Urinary bladder (tissue), 4 donors: ENCODE results near the gene XYLT2. TPM values are rescaled to one million over a fixed set of nuclear protein-coding genes. Genes with fewer than 3 reads are reported as not detected.
"Not testable (repeated sequence)": the region's sequence is repeated elsewhere in the genome, so short reads cannot be mapped to it uniquely, and the experiment has no call there.

ENCODE experiments used
- DNase-seq: peaks from one replicate; pipeline ENCODE4 v3.0.0-alpha.2; 2015; ENCODE audit errors: extremely low spot score
- H3K27ac ChIP-seq: one replicate; pipeline ENCODE4 v1.5.1; 2013; ENCODE audit warnings: low read depth, mild to moderate bottlenecking, moderate library complexity
- H3K36me3 ChIP-seq: one replicate; pipeline ENCODE4 v1.6.1; 2013; ENCODE audit warnings: mild to moderate bottlenecking, moderate library complexity; ENCODE audit not compliant: insufficient read depth
- H3K4me1 ChIP-seq: one replicate; pipeline ENCODE4 v1.6.1; 2013; ENCODE audit warnings: mild to moderate bottlenecking, moderate library complexity; ENCODE audit not compliant: insufficient read depth
- H3K4me3 ChIP-seq: one replicate; pipeline ENCODE4 v1.5.1; 2013; ENCODE audit warnings: low read depth, low read length
- WGBS: extraction: QIAGEN DNeasy Blood & Tissue Kit; methylation state at CpG from one replicate; pipeline ENCODE4 v1.1.7; 2013; 5-methylcytosine and 5-hydroxymethylcytosine counted together
- polyA plus RNA-seq: library from polyadenylated mRNA; stranded (reverse); fragments of 200-250 nt; gene quantifications from one replicate; pipeline ENCODE4 v1.2.3, GENCODE V29; 2013
- total RNA-seq: library from RNA; depleted of rRNA; stranded (reverse); fragments of >200 nt; gene quantifications from one replicate; pipeline ENCODE4 v1.2.3, GENCODE V29; 2014
- donor health status: healthy with polysubstance abuse.
- donor health status: healthy.

The XYLT2 gene
- total RNA-seq (17.6 TPM), polyA plus RNA-seq (27.8 TPM)

DNA sequence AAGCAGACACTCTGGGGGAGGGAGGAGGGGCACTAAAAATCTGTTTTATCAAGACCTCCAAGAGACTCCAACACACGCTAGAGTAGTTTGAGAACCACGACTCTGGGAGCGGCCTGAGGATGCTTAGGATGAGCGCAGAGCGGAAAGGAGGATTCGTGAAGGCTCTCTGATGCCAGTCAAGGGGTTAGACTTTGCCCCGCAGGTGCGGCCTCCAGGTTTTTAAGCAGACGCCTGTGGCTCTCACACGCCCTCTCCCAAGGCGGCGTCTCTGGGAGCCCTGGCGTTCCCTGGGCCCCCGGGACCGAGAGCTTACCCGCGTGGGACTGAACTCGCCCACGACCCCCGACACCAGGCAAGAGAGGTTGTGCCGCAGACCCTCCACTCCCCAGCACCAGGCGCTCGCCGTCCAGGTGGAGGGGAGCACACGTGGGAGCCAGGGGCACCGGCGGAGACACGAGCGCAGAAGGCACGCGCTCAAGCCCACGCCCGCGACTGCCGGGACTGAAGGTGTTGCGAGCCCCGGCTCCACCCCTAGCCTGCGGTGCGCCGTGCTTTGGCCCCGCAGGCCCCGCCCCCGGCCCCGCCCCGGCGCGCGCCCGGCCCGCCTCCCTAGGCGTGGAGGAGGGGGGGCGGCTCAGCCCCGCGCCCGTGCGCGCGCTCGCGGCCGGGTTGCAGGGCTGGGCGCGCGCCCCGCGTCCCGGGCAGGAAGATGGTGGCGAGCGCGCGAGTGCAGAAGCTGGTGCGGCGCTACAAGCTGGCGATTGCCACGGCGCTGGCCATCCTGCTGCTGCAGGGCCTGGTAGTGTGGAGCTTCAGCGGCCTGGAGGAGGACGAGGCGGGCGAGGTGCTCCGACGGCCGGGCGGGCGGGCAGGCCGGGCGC, at the start of gene XYLT2:
XYLT2 (plus strand) TSS at position 695 of the 881 bp plus-strand sequence; CDS start at position 710, 15 bp downstream.
- H3K36me3 ChIP-seq = no peaks in the 10 kb centered on the region
- peak within 1 kb of the TSS; percentile 26 for H3K27ac ChIP-seq
- WGBS = 2% methylated on average over 87 of the region's 87 CpGs
- no peaks in the 10 kb centered on the region for H3K4me1 ChIP-seq
- peak; percentile 49 for DNase-seq
- H3K4me3 ChIP-seq = peak within 1 kb of the TSS; percentile 95

DNA sequence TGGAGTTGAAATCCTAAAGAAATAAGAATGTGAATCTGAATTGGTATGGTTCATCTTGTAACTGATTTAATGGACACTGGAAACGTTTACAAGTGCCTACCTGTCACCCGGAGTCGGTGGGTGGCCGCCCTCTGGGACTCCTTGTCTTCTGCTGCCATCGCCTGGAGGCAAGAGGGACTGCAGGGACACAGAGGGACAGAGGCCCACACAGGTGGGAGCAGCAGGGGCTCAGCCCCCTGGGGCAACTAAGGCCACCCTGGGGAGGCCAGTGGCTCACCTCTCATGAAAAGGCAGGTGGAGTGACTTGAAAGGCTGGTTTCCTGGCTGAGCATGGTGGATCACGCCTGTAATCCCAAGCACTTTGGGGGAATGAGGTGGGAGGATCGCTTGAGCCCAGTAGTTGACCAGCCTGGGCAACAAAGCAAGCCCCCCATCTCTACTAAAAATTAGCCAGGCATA, 48.5 kb upstream of the XYLT2 start:
- no peaks in the 10 kb centered on the region for H3K4me1 ChIP-seq
- H3K27ac ChIP-seq = no peak overlapping the region
- 21% methylated on average over 7 of the region's 7 CpGs for WGBS
- DNase-seq = no peak
- H3K4me3 ChIP-seq = no peak overlapping the region
- no peaks in the 10 kb centered on the region for H3K36me3 ChIP-seq

DNA sequence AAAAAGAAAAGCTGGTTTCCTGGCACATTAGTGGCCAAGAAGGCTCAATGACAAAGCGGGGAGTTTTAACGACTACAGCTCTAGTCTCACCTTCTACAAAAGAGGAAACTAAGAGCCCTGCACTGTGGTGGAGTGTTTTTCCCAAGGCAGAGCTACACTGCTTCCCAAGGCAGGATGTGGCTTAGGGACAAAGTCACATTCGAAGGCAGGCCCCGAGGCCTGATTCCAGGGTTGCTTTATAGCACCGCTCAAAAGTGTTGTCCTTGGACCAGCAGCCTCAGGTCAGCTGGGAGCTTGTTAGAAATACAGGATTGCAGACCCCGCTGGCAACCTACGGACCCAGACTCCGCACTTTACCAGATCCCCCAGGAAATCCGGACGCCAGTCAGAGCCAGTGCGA, 47.9 kb upstream of the XYLT2 start:
- WGBS = 69% methylated on average over 11 of the region's 11 CpGs
- Histone ChIP-seq H3K27ac (no peak overlapping the region), H3K36me3 (no peaks in the 10 kb centered on the region), H3K4me1 (no peaks in the 10 kb centered on the region), H3K4me3 (no peak overlapping the region)
- DNase-seq = no peak

DNA sequence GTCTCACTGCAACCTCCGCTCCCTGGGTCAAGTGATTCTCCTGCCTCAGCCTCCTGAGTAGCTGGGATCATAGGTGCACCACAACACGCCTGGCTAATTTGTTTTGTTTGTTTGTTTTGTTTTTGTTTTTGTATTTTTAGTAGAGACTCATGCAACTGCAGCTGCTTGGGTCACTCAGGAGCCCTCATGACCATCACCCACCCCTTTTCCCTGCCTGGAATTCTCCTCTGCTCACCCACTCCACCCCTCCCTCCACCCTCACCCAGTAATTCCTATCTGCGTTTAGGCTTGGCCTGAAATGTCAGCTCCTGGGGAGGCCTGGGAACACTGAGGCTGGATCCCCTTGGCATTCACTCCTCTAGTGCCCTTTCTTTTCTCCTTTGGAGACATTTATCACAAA, 46.1 kb upstream of the XYLT2 start:
- WGBS = 77% methylated on average over 3 of the region's 3 CpGs
- DNase-seq = no peak

DNA sequence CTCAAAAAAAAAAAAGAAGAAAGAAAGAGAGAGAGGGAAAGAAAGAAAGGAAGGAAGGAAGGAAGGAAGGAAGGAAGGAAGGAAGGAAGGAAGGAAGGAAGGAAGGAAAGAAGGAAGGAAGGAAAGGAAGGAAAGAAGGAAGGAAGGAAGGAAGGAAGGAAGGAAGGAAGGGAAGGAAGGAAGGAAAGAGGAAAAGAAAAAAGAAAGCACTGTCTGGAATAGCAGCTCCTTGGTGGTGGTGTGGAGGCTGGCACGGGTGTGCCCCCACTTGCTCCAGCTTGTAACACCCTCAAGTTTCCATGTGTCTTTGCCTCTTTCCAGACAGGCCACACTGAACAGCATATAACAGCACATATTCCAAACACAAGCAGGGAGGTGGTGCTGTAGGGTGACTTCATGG, 45.1 kb upstream of the XYLT2 start:
- 74% methylated on average over 1 of the region's 1 CpG for WGBS
- not testable (repeated sequence) for DNase-seq

More for the DNA sequence above, 46.1 kb upstream of the XYLT2 start:
- Histone ChIP-seq H3K4me1 (no peaks in the 10 kb centered on the region), H3K27ac (no peak overlapping the region), H3K36me3 (no peaks in the 10 kb centered on the region), H3K4me3 (no peak overlapping the region)

DNA sequence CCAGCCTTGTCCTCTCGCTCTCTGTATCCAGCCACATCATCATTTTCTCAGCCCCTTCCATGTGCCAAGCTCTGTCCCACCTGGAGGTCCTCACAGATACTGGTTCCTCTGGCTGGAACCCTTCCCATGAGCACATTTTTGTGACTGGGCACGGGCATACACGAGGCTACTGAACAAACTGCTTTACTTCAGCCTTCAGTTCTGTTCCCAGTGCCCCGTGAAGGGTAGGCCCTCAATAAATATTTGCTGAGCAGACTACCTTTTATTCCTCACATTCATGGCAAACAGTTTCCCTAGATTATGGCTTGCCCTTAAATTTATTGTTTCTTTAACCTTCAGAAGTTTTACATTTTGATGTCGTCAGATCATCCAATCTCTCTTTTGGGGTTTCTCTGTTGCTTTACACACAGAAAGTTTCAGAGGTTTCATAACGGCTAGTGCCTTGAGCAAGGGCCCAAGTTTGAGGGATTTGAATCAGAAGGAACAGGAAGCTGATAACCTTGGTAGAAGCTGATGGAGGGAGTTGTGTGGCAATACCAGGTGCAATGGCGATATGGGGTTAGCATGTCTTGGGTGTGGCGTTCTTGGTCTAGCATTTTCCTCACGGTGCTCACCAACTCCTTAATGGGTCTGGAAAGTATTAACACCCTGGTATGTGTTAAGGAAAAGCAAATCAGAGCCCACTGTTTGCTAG, 43.9 kb upstream of the XYLT2 start:
- H3K27ac ChIP-seq = no peak overlapping the region
- H3K4me1 ChIP-seq = peaks cover 2% of the 10 kb centered on the region
- H3K4me3 ChIP-seq = no peak overlapping the region
- WGBS = 80% methylated on average over 9 of the region's 9 CpGs
- no peak for DNase-seq
- no peaks in the 10 kb centered on the region for H3K36me3 ChIP-seq

More for the DNA sequence above, 45.1 kb upstream of the XYLT2 start:
- H3K4me3 ChIP-seq, H3K36me3 ChIP-seq, H3K4me1 ChIP-seq, H3K27ac ChIP-seq: not testable (repeated sequence)

DNA sequence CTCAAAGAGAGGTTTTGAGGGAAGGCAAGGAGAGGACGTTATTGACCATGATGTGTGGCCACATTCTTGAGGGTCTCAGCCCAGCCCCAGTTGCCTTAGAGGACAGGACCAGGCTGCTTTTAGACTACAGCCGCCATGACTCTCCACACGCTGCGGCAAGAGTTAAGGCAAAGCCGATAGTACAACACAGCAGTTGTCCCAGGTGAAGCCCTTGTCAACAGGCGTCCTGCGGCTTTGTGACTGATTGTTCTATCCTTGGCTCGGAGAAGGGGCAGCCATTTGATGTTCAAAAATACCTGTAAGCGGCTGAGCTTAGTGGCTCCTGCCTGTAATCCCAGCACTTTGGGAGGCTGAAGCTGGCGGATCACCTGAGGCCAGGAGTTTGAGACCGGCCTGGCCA, 42.9 kb upstream of the XYLT2 start:
- WGBS = 94% methylated on average over 11 of the region's 11 CpGs
- DNase-seq = no peak
- H3K36me3 ChIP-seq = no peaks in the 10 kb centered on the region
- no peak overlapping the region for H3K4me3 ChIP-seq
- H3K27ac ChIP-seq = no peak overlapping the region
- H3K4me1 ChIP-seq = peaks cover 2% of the 10 kb centered on the region

DNA sequence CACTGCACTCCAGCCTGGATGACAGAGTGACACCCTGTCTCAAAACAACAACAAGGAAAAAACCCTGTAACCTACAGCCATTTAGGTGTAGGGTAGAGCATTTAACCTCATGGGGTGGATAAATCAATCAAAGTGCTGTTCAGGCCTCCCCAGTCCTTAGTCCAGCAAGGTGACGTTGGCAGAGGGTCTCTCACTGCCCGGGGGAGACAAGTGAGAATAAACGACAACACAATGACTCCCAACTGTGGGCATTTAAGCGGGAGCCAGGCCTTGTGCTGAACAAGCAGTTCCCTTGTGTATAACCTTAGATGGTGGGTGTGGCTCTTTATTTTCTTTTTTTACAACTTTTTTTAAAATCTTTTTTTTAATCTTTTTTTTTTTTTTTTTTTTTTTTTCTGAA, 42.3 kb upstream of the XYLT2 start:
- H3K4me3 ChIP-seq = no peak overlapping the region
- H3K36me3 ChIP-seq = no peaks in the 10 kb centered on the region
- 88% methylated on average over 4 of the region's 4 CpGs for WGBS
- no peak overlapping the region for H3K27ac ChIP-seq
- no peak for DNase-seq
- H3K4me1 ChIP-seq = peaks cover 2% of the 10 kb centered on the region

DNA sequence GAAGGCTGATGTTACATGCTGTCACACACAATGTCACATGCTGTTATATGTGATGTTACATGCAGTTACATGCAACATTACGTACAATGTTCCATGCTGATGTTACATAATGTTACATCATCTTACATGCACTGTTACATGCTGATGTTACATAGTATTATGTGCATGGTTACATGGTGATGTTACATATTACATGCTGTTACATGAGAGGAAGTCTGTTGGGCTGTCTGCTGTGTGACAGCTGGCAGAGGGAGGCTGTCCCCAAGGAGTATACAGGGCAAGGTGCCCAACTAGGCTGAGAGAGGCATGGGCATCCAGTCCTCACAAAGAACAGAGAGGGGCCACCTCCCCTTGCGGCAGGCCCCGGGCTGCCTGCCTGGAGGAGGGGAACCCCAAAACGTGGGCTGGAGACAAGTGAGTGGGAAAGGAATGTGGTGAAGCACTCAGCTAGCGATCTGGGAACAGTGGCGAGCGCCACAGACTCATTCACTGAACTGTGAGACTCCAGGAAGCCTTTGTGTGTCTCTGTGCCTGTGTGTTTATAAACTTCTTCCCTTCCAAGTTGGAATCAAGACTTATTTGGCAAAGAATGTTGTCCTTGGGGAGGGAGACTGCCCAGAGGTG, 41.0 kb upstream of the XYLT2 start:
- H3K4me1 ChIP-seq = peaks cover 2% of the 10 kb centered on the region
- H3K36me3 ChIP-seq = no peaks in the 10 kb centered on the region
- H3K27ac ChIP-seq = peak overlapping the region; percentile 71
- no peak for DNase-seq
- 22% methylated on average over 7 of the region's 7 CpGs for WGBS
- H3K4me3 ChIP-seq = no peak overlapping the region

DNA sequence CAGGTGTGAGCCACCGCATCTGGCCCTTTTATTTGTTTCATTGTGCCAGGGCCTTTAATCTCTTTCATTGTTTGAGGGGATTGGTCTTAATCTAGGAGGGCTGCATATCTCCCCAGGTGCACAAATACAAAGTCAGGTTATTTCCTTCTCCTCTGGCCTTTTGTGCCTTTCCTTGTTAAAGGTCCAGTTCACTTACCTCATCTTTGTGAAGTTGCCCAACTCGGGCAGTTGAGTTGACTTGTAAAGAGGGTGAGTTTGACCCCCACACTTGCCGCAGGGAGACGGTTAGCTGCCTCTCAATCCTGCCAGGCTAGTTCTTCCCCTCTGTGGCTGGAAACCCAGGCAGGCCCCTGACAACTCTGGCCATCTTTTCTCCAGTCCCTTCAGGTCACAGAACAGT, 38.3 kb upstream of the XYLT2 start:
- DNase-seq = no peak
- Histone ChIP-seq H3K36me3 (no peaks in the 10 kb centered on the region), H3K4me3 (no peak overlapping the region), H3K4me1 (peaks cover 2% of the 10 kb centered on the region), H3K27ac (no peak overlapping the region)
- 92% methylated on average over 4 of the region's 4 CpGs for WGBS

DNA sequence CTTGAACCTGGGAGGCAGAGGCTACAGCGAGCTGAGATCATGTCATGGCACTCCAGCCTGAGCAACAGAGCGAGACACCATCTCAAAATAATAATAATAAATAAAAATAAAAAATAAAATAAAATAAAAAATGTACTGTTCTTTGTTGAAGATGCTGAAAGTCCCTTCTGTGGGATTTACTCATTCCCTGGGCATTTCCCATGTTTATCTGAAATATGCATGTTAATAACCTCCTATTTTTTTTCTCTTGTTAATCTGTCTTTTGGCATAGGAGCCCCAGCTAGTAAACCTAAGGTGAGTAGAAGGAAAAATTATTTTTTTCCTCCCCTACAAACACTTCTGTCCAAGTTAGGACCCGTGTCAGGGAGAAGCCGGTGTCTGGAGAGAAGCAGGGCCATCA, 37.3 kb upstream of the XYLT2 start:
- no peak overlapping the region for H3K4me3 ChIP-seq
- WGBS = 84% methylated on average over 4 of the region's 4 CpGs
- peaks cover 2% of the 10 kb centered on the region for H3K4me1 ChIP-seq
- no peak for DNase-seq
- H3K27ac ChIP-seq = no peak overlapping the region
- no peaks in the 10 kb centered on the region for H3K36me3 ChIP-seq

DNA sequence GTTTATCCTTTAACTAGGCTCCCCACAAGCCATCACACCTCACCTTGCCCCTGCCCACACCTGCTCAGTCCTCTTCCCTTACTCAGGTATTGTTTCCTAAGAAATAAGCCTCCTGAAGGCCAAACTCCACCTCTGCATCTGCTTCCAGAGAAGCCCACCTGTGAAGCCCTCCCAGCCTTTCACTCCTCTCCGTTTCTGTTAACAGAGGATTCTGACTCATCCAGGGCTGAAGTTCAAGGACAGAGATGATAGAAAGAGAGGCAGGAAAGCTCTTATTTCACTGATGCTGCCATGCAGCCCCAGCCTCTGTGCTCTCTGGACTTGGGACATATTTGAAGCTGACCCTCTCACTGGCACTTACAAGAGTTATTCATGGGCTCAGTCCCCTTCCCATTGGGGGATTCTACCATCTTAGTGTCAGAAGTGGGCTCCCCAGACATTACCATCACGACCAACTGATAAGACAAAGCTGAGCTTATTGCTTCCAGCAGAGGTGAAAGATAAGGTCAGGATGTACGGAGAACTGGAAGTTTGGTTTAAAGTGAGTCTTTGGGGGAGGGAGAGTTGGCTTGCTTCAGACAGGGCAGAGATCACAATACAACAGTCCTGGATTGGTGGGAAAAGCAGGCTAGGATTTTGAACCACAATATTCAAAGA, 35.3 kb upstream of the XYLT2 start:
- Histone ChIP-seq H3K4me3 (no peak overlapping the region), H3K27ac (no peak overlapping the region), H3K36me3 (no peaks in the 10 kb centered on the region), H3K4me1 (no peaks in the 10 kb centered on the region)
- no peak for DNase-seq
- WGBS = 45% methylated on average over 3 of the region's 3 CpGs

DNA sequence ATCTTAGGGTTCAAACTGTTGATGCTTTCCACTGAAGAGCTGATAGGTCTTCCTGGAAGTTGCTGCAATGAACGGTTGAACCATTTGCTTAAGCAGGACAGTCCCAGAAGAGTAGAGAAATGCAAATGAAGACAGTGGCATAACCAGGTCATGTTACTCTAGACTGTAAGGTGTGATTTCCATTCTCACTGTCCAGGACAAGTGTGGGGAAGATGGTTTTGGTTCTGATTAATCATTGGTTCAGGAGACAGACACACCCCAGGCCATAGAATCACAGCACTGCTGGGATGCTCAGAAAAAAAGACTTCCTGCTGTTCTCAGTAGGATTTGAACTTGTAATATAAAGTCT, 34.8 kb upstream of the XYLT2 start:
- Histone ChIP-seq H3K36me3 (no peaks in the 10 kb centered on the region), H3K4me1 (no peaks in the 10 kb centered on the region), H3K27ac (no peak overlapping the region), H3K4me3 (no peak overlapping the region)
- 67% methylated on average over 1 of the region's 1 CpG for WGBS
- DNase-seq = no peak
